ENCODE measurements around the gene CFAP299.

DNA sequence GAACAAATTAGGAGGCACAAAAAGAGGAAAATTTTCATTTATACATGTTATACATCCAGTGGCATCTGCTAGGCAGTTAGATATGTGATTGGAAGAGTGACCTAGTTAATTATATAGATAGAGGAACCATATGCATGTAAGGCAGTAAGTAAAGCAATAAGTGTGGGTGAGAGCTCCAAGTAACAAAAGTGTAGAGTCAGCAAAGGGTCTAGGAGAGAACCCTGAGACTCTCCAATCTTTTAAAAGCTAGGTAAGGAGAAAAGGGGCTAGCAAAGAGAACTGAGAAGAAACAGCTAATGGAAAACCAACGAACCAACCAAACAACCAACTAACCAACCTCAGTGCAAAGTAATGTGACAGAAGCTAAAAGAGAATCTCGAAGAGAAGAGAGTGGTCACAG is 3.8 kb upstream of the CFAP299 start:
- TF ChIP-seq, protein P1, sequence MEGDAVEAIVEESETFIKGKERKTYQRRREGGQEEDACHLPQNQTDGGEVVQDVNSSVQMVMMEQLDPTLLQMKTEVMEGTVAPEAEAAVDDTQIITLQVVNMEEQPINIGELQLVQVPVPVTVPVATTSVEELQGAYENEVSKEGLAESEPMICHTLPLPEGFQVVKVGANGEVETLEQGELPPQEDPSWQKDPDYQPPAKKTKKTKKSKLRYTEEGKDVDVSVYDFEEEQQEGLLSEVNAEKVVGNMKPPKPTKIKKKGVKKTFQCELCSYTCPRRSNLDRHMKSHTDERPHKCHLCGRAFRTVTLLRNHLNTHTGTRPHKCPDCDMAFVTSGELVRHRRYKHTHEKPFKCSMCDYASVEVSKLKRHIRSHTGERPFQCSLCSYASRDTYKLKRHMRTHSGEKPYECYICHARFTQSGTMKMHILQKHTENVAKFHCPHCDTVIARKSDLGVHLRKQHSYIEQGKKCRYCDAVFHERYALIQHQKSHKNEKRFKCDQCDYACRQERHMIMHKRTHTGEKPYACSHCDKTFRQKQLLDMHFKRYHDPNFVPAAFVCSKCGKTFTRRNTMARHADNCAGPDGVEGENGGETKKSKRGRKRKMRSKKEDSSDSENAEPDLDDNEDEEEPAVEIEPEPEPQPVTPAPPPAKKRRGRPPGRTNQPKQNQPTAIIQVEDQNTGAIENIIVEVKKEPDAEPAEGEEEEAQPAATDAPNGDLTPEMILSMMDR (IDR thresholded peaks at IDR 0.05): no peak
- no peak for TF ChIP-seq POLR2A (IDR thresholded peaks at IDR 0.05)

All from Peyer's patch (tissue), 4 donors.